ENCODE results near the gene FICD.
A peak's percentile ranks its signal among the peaks of the same experiment; 100 is the strongest.

FICD gene

GRCh38 chr12:108514973-108515814, at the start of gene FICD:
Gene FICD, plus strand, starts transcription at chr12:108515277. Its CDS starts 1,696 bp downstream, at chr12:108516973.
- H3K4me3 Mint-ChIP-seq: peak within 1 kb of the TSS; percentile 83
- peaks cover 24% of the 10 kb centered on the region for H3K4me1 Mint-ChIP-seq (ENCODE audit: low read depth)
- no peaks in the 10 kb centered on the region for H3K27me3 Mint-ChIP-seq
- no peaks in the 10 kb centered on the region for H3K9me3 Mint-ChIP-seq
- peak within 1 kb of the TSS; percentile 85 for H3K27ac Mint-ChIP-seq
- peaks cover 19% of the 10 kb centered on the region for H3K36me3 Mint-ChIP-seq (ENCODE audit: low read depth)

- H3K9me3 Mint-ChIP-seq: no peaks in the 10 kb centered on the region
- no peaks in the 10 kb centered on the region for H3K4me1 Mint-ChIP-seq (ENCODE audit: low read depth)
- no peaks in the 10 kb centered on the region for H3K36me3 Mint-ChIP-seq (ENCODE audit: low read depth)
- no peak overlapping the region for H3K4me3 Mint-ChIP-seq
- peaks cover 37% of the 10 kb centered on the region for H3K27me3 Mint-ChIP-seq
- H3K27ac Mint-ChIP-seq: no peak overlapping the region
Observed at GRCh38 chr12:108465417-108465816, 49.7 kb upstream of the FICD start.

GRCh38 chr12:108468196-108468968, 46.7 kb upstream of the FICD start:
- Mint-ChIP-seq H3K27me3 (peaks cover 17% of the 10 kb centered on the region), H3K36me3 (ENCODE audit: low read depth) (no peaks in the 10 kb centered on the region), H3K4me3 (no peak overlapping the region)

GRCh38 chr12:108473400-108474055, 41.5 kb upstream of the FICD start:
- Mint-ChIP-seq H3K9me3 (no peaks in the 10 kb centered on the region), H3K27me3 (peaks cover 4% of the 10 kb centered on the region), H3K4me1 (ENCODE audit: low read depth) (no peaks in the 10 kb centered on the region), H3K36me3 (ENCODE audit: low read depth) (no peaks in the 10 kb centered on the region), H3K27ac (no peak overlapping the region), H3K4me3 (no peak overlapping the region)

More at GRCh38 chr12:108468196-108468968, 46.7 kb upstream of the FICD start:
- Mint-ChIP-seq H3K27ac (no peak overlapping the region), H3K4me1 (ENCODE audit: low read depth) (no peaks in the 10 kb centered on the region), H3K9me3 (no peaks in the 10 kb centered on the region)

GRCh38 chr12:108475396-108475795, 39.7 kb upstream of the FICD start:
- H3K27me3 Mint-ChIP-seq: no peaks in the 10 kb centered on the region
- H3K4me3 Mint-ChIP-seq: no peak overlapping the region
- H3K36me3 Mint-ChIP-seq (ENCODE audit: low read depth): no peaks in the 10 kb centered on the region
- H3K9me3 Mint-ChIP-seq: no peaks in the 10 kb centered on the region
- no peak overlapping the region for H3K27ac Mint-ChIP-seq
- H3K4me1 Mint-ChIP-seq (ENCODE audit: low read depth): no peaks in the 10 kb centered on the region

GRCh38 chr12:108477055-108477880, 37.8 kb upstream of the FICD start:
- no peaks in the 10 kb centered on the region for H3K36me3 Mint-ChIP-seq (ENCODE audit: low read depth)
- H3K9me3 Mint-ChIP-seq: no peaks in the 10 kb centered on the region
- H3K4me1 Mint-ChIP-seq (ENCODE audit: low read depth): no peaks in the 10 kb centered on the region
- H3K27ac Mint-ChIP-seq: no peak overlapping the region
- peaks cover 8% of the 10 kb centered on the region for H3K27me3 Mint-ChIP-seq
- no peak overlapping the region for H3K4me3 Mint-ChIP-seq

GRCh38 chr12:108477881-108478259, 37.2 kb upstream of the FICD start:
- Mint-ChIP-seq H3K9me3 (no peaks in the 10 kb centered on the region), H3K27me3 (peaks cover 8% of the 10 kb centered on the region), H3K4me3 (no peak overlapping the region), H3K27ac (no peak overlapping the region), H3K36me3 (ENCODE audit: low read depth) (no peaks in the 10 kb centered on the region), H3K4me1 (ENCODE audit: low read depth) (no peaks in the 10 kb centered on the region)

GRCh38 chr12:108478611-108479206, 36.4 kb upstream of the FICD start:
- no peaks in the 10 kb centered on the region for H3K36me3 Mint-ChIP-seq (ENCODE audit: low read depth)
- H3K4me3 Mint-ChIP-seq: no peak overlapping the region
- H3K9me3 Mint-ChIP-seq: no peaks in the 10 kb centered on the region
- no peak overlapping the region for H3K27ac Mint-ChIP-seq
- H3K27me3 Mint-ChIP-seq: peaks cover 8% of the 10 kb centered on the region
- no peaks in the 10 kb centered on the region for H3K4me1 Mint-ChIP-seq (ENCODE audit: low read depth)

- Mint-ChIP-seq H3K27ac (no peak overlapping the region), H3K27me3 (peaks cover 8% of the 10 kb centered on the region)
Observed at GRCh38 chr12:108479364-108480070, 35.6 kb upstream of the FICD start.

GRCh38 chr12:108482717-108483212, 32.3 kb upstream of the FICD start:
- H3K36me3 Mint-ChIP-seq (ENCODE audit: low read depth): no peaks in the 10 kb centered on the region
- H3K27ac Mint-ChIP-seq: no peak overlapping the region
- no peaks in the 10 kb centered on the region for H3K4me1 Mint-ChIP-seq (ENCODE audit: low read depth)
- peaks cover 6% of the 10 kb centered on the region for H3K9me3 Mint-ChIP-seq
- peaks cover 17% of the 10 kb centered on the region for H3K27me3 Mint-ChIP-seq
- no peak overlapping the region for H3K4me3 Mint-ChIP-seq

More at GRCh38 chr12:108479364-108480070, 35.6 kb upstream of the FICD start:
- Mint-ChIP-seq H3K36me3 (ENCODE audit: low read depth) (no peaks in the 10 kb centered on the region), H3K4me3 (no peak overlapping the region), H3K9me3 (no peaks in the 10 kb centered on the region), H3K4me1 (ENCODE audit: low read depth) (no peaks in the 10 kb centered on the region)

GRCh38 chr12:108483213-108484059, 31.6 kb upstream of the FICD start:
- Mint-ChIP-seq H3K9me3 (peaks cover 6% of the 10 kb centered on the region), H3K4me3 (no peak overlapping the region), H3K27me3 (peaks cover 24% of the 10 kb centered on the region), H3K36me3 (ENCODE audit: low read depth) (no peaks in the 10 kb centered on the region), H3K27ac (no peak overlapping the region), H3K4me1 (ENCODE audit: low read depth) (no peaks in the 10 kb centered on the region)

GRCh38 chr12:108484431-108484830, 30.6 kb upstream of the FICD start:
- no peak overlapping the region for H3K27ac Mint-ChIP-seq
- H3K4me1 Mint-ChIP-seq (ENCODE audit: low read depth): no peaks in the 10 kb centered on the region
- no peak overlapping the region for H3K4me3 Mint-ChIP-seq
- peaks cover 24% of the 10 kb centered on the region for H3K27me3 Mint-ChIP-seq
- no peaks in the 10 kb centered on the region for H3K36me3 Mint-ChIP-seq (ENCODE audit: low read depth)
- H3K9me3 Mint-ChIP-seq: peaks cover 6% of the 10 kb centered on the region

- no peak overlapping the region for H3K27ac Mint-ChIP-seq
- H3K9me3 Mint-ChIP-seq: peaks cover 6% of the 10 kb centered on the region
- H3K4me3 Mint-ChIP-seq: no peak overlapping the region
- H3K4me1 Mint-ChIP-seq (ENCODE audit: low read depth): no peaks in the 10 kb centered on the region
- no peaks in the 10 kb centered on the region for H3K36me3 Mint-ChIP-seq (ENCODE audit: low read depth)
- peaks cover 24% of the 10 kb centered on the region for H3K27me3 Mint-ChIP-seq
Observed at GRCh38 chr12:108484845-108485244, 30.2 kb upstream of the FICD start.
